PFSK-1 (cell line): ENCODE data around the gene AP2M1.

Experiments used
- FOXP2 ChIP-seq: optimal IDR thresholded peaks from 2 replicates; pipeline ENCODE3; 2011; ENCODE audit warnings: borderline replicate concordance, control low read depth, inconsistent platforms; ENCODE audit not compliant: insufficient read depth; ENCODE audit errors: extremely low read length, extremely low read depth
- POLR2AphosphoS5 ChIP-seq: IDR thresholded peaks from 2 replicates; pipeline ENCODE4 v1.6.1; 2012; ENCODE audit warnings: low read depth, mild to moderate bottlenecking, control low read depth, low read length, moderate library complexity
- REST ChIP-seq, 2 experiments: IDR thresholded peaks; 2 replicates each; pipeline versions ENCODE4 v1.6.1 to v1.8.0; 2011 to 2012; ENCODE audit warnings: low read depth in 2 of 2, low read length in 2 of 2, control low read depth in 1 of 2, inconsistent platforms in 1 of 2, mild to moderate bottlenecking in 1 of 2, moderate library complexity in 1 of 2; ENCODE audit not compliant: insufficient read depth in 1 of 2
- SIN3A ChIP-seq: IDR thresholded peaks from 2 replicates; pipeline ENCODE4 v1.6.1; 2012; ENCODE audit warnings: mild to moderate bottlenecking, low read length, moderate library complexity, borderline replicate concordance; ENCODE audit not compliant: insufficient read depth
- TAF1 ChIP-seq: IDR thresholded peaks from 2 replicates; pipeline ENCODE4 v1.6.1; 2012; ENCODE audit warnings: low read length, control low read depth, borderline replicate concordance; ENCODE audit not compliant: insufficient read depth

Gene AP2M1

GRCh38 chr3:184211297-184211696 is 36.6 kb downstream of the AP2M1 start:
- no peak for TF ChIP-seq FOXP2
- no peak for TF ChIP-seq TAF1
- TF ChIP-seq POLR2AphosphoS5 = no peak
- no peak for TF ChIP-seq REST (IDR thresholded peaks at IDR 0.05; ENCODE audit: insufficient read depth in 1 of 2, low read depth in 2 of 2, low read length in 2 of 2)
- TF ChIP-seq SIN3A = no peak

- TF ChIP-seq SIN3A (no peak), FOXP2 (no peak), REST (IDR thresholded peaks at IDR 0.05; ENCODE audit: insufficient read depth in 1 of 2, low read depth in 2 of 2, low read length in 2 of 2) (no peak), POLR2AphosphoS5 (no peak), TAF1 (no peak)
These were observed 37.1 kb downstream of the AP2M1 start for GRCh38 chr3:184211718-184212117.

- no peak for TF ChIP-seq SIN3A
- no peak for TF ChIP-seq REST (IDR thresholded peaks at IDR 0.05; ENCODE audit: insufficient read depth in 1 of 2, low read depth in 2 of 2, low read length in 2 of 2)
- no peak for TF ChIP-seq POLR2AphosphoS5
- no peak for TF ChIP-seq FOXP2
- TF ChIP-seq TAF1 = no peak
These were observed 44.2 kb downstream of the AP2M1 start for GRCh38 chr3:184218814-184219213.

- no peak for TF ChIP-seq REST (IDR thresholded peaks at IDR 0.05; ENCODE audit: insufficient read depth in 1 of 2, low read depth in 2 of 2, low read length in 2 of 2)
- TF ChIP-seq FOXP2 = no peak
- TF ChIP-seq POLR2AphosphoS5 = no peak
- no peak for TF ChIP-seq SIN3A
- no peak for TF ChIP-seq TAF1
These were observed 47.9 kb downstream of the AP2M1 start for GRCh38 chr3:184222521-184222920.

GRCh38 chr3:184223946-184224345 is 49.3 kb downstream of the AP2M1 start:
- TF ChIP-seq POLR2AphosphoS5 (no peak), FOXP2 (no peak), TAF1 (no peak), SIN3A (no peak), REST (IDR thresholded peaks at IDR 0.05; ENCODE audit: insufficient read depth in 1 of 2, low read depth in 2 of 2, low read length in 2 of 2) (no peak)
